Measurements from ENCODE around the gene GALNT17.

GALNT17 gene

GRCh38 chr7:71544816-71545215 lies 412.9 kb downstream of the GALNT17 start:
- H3K9ac ChIP-seq (ENCODE audit: low read depth in 1 of 2, low read length in 2 of 2): no peak overlapping the region
- H3K9me3 ChIP-seq (ENCODE audit: control insufficient read depth in 2 of 2, low read length in 2 of 2): no peaks in the 10 kb centered on the region
- H3K27me3 ChIP-seq (ENCODE audit: control insufficient read depth in 2 of 2, insufficient read depth in 2 of 2, low read length in 2 of 2): no peaks in the 10 kb centered on the region
- H3K36me3 ChIP-seq (ENCODE audit: control insufficient read depth in 2 of 2, insufficient read depth in 2 of 2, low read length in 2 of 2): no peaks in the 10 kb centered on the region
- H3K27ac ChIP-seq (ENCODE audit: low read depth in 2 of 2, low read length in 2 of 2): no peak overlapping the region
- H3K4me3 ChIP-seq (ENCODE audit: low read length in 2 of 2): no peak overlapping the region
- H3K4me1 ChIP-seq (ENCODE audit: control insufficient read depth in 2 of 2, insufficient read depth in 2 of 2, low read length in 2 of 2): no peaks in the 10 kb centered on the region

DNA sequence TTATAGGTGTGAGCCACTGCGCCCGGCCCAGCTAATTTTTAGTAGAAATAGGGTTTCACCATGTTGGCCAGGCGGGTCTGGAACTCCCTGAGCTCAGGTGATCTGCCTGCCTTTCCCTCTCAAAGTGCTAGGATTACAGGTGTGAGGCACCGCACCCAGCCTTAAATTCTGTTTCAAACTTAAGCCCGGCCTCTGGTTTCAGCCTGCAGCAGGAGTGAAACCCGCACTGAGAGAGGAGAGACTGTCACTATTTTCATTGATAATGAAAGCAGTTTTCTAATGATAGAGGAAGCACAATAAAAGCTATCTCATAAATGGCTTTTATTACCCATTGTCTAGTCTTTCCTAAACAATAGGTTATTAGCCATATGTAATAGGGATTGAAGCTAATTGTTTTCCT lies 415.5 kb downstream of the GALNT17 start:
- no peaks in the 10 kb centered on the region for H3K27me3 ChIP-seq (ENCODE audit: control insufficient read depth in 2 of 2, insufficient read depth in 2 of 2, low read length in 2 of 2)
- no peak overlapping the region for H3K27ac ChIP-seq (ENCODE audit: low read depth in 2 of 2, low read length in 2 of 2)
- H3K9ac ChIP-seq (ENCODE audit: low read depth in 1 of 2, low read length in 2 of 2): no peak overlapping the region
- H3K4me1 ChIP-seq (ENCODE audit: control insufficient read depth in 2 of 2, insufficient read depth in 2 of 2, low read length in 2 of 2): no peaks in the 10 kb centered on the region
- H3K4me3 ChIP-seq (ENCODE audit: low read length in 2 of 2): no peak overlapping the region
- no peaks in the 10 kb centered on the region for H3K9me3 ChIP-seq (ENCODE audit: control insufficient read depth in 2 of 2, low read length in 2 of 2)
- H3K36me3 ChIP-seq (ENCODE audit: control insufficient read depth in 2 of 2, insufficient read depth in 2 of 2, low read length in 2 of 2): no peaks in the 10 kb centered on the region

- Histone ChIP-seq H3K27ac (ENCODE audit: low read depth in 2 of 2, low read length in 2 of 2) (no peak overlapping the region), H3K4me1 (ENCODE audit: control insufficient read depth in 2 of 2, insufficient read depth in 2 of 2, low read length in 2 of 2) (no peaks in the 10 kb centered on the region), H3K9ac (ENCODE audit: low read depth in 1 of 2, low read length in 2 of 2) (no peak overlapping the region), H3K4me3 (ENCODE audit: low read length in 2 of 2) (no peak overlapping the region), H3K27me3 (ENCODE audit: control insufficient read depth in 2 of 2, insufficient read depth in 2 of 2, low read length in 2 of 2) (no peaks in the 10 kb centered on the region), H3K9me3 (ENCODE audit: control insufficient read depth in 2 of 2, low read length in 2 of 2) (no peaks in the 10 kb centered on the region), H3K36me3 (ENCODE audit: control insufficient read depth in 2 of 2, insufficient read depth in 2 of 2, low read length in 2 of 2) (no peaks in the 10 kb centered on the region)
Observed at GRCh38 chr7:71548746-71549145, 416.8 kb downstream of the GALNT17 start.

GRCh38 chr7:71553306-71553705 lies 421.4 kb downstream of the GALNT17 start:
- Histone ChIP-seq H3K4me3 (ENCODE audit: low read length in 2 of 2) (no peak overlapping the region), H3K4me1 (ENCODE audit: control insufficient read depth in 2 of 2, insufficient read depth in 2 of 2, low read length in 2 of 2) (no peaks in the 10 kb centered on the region), H3K9me3 (ENCODE audit: control insufficient read depth in 2 of 2, low read length in 2 of 2) (peaks cover 0 to 5% of the 10 kb centered on the region in 2 donors), H3K36me3 (ENCODE audit: control insufficient read depth in 2 of 2, insufficient read depth in 2 of 2, low read length in 2 of 2) (no peaks in the 10 kb centered on the region), H3K9ac (ENCODE audit: low read depth in 1 of 2, low read length in 2 of 2) (no peak overlapping the region), H3K27me3 (ENCODE audit: control insufficient read depth in 2 of 2, insufficient read depth in 2 of 2, low read length in 2 of 2) (no peaks in the 10 kb centered on the region), H3K27ac (ENCODE audit: low read depth in 2 of 2, low read length in 2 of 2) (no peak overlapping the region)

GRCh38 chr7:71555758-71556157 lies 423.8 kb downstream of the GALNT17 start:
- H3K9me3 ChIP-seq (ENCODE audit: control insufficient read depth in 2 of 2, low read length in 2 of 2): peaks cover 0 to 5% of the 10 kb centered on the region in 2 donors
- H3K4me3 ChIP-seq (ENCODE audit: low read length in 2 of 2): no peak overlapping the region
- H3K27me3 ChIP-seq (ENCODE audit: control insufficient read depth in 2 of 2, insufficient read depth in 2 of 2, low read length in 2 of 2): no peaks in the 10 kb centered on the region
- no peaks in the 10 kb centered on the region for H3K36me3 ChIP-seq (ENCODE audit: control insufficient read depth in 2 of 2, insufficient read depth in 2 of 2, low read length in 2 of 2)
- no peaks in the 10 kb centered on the region for H3K4me1 ChIP-seq (ENCODE audit: control insufficient read depth in 2 of 2, insufficient read depth in 2 of 2, low read length in 2 of 2)
- H3K27ac ChIP-seq (ENCODE audit: low read depth in 2 of 2, low read length in 2 of 2): no peak overlapping the region
- H3K9ac ChIP-seq (ENCODE audit: low read depth in 1 of 2, low read length in 2 of 2): no peak overlapping the region

- no peaks in the 10 kb centered on the region for H3K4me1 ChIP-seq (ENCODE audit: control insufficient read depth in 2 of 2, insufficient read depth in 2 of 2, low read length in 2 of 2)
- H3K9ac ChIP-seq (ENCODE audit: low read depth in 1 of 2, low read length in 2 of 2): no peak overlapping the region
- no peaks in the 10 kb centered on the region for H3K36me3 ChIP-seq (ENCODE audit: control insufficient read depth in 2 of 2, insufficient read depth in 2 of 2, low read length in 2 of 2)
- H3K4me3 ChIP-seq (ENCODE audit: low read length in 2 of 2): no peak overlapping the region
- no peaks in the 10 kb centered on the region for H3K27me3 ChIP-seq (ENCODE audit: control insufficient read depth in 2 of 2, insufficient read depth in 2 of 2, low read length in 2 of 2)
- H3K27ac ChIP-seq (ENCODE audit: low read depth in 2 of 2, low read length in 2 of 2): no peak overlapping the region
- H3K9me3 ChIP-seq (ENCODE audit: control insufficient read depth in 2 of 2, low read length in 2 of 2): peaks cover 0 to 5% of the 10 kb centered on the region in 2 donors
Observed at GRCh38 chr7:71558806-71559613, 427.1 kb downstream of the GALNT17 start.

DNA sequence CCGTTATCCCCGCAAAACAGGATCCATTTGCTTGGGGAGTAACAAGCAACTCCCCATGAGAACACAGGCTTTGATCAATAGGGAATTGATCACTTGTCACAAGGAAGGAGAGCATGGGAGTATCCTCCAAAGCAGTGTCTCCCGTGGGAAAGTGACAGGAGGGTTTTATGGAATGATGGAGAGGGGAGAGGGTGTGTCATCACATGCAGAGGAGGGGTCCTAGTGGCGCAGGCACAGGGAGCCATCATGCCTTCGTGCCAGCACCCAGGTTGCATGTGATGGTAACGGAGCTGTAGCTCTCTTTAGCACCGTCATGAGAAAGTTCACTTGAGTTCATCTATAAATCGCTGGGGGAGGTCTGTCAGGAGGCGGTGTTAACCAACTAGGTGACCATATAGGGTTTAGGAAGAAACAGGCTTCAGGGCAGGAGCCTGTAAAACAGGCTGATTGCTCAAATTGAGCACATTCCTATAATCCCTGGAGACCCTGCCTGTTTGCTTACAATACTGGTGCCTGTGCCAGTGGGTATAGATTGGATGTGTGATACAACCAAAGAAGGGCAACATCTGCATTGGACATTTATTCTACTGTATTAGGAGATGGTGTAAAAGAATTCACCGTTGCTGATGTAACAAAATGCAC lies 428.5 kb downstream of the GALNT17 start:
- Histone ChIP-seq H3K27ac (ENCODE audit: low read depth in 2 of 2, low read length in 2 of 2) (no peak overlapping the region), H3K27me3 (ENCODE audit: control insufficient read depth in 2 of 2, insufficient read depth in 2 of 2, low read length in 2 of 2) (no peaks in the 10 kb centered on the region), H3K4me3 (ENCODE audit: low read length in 2 of 2) (no peak overlapping the region), H3K36me3 (ENCODE audit: control insufficient read depth in 2 of 2, insufficient read depth in 2 of 2, low read length in 2 of 2) (no peaks in the 10 kb centered on the region), H3K4me1 (ENCODE audit: control insufficient read depth in 2 of 2, insufficient read depth in 2 of 2, low read length in 2 of 2) (no peaks in the 10 kb centered on the region), H3K9ac (ENCODE audit: low read depth in 1 of 2, low read length in 2 of 2) (no peak overlapping the region), H3K9me3 (ENCODE audit: control insufficient read depth in 2 of 2, low read length in 2 of 2) (no peaks in the 10 kb centered on the region)

GRCh38 chr7:71563276-71563675 lies 431.3 kb downstream of the GALNT17 start:
- no peak overlapping the region for H3K27ac ChIP-seq (ENCODE audit: low read depth in 2 of 2, low read length in 2 of 2)
- no peak overlapping the region for H3K9ac ChIP-seq (ENCODE audit: low read depth in 1 of 2, low read length in 2 of 2)
- no peak overlapping the region for H3K4me3 ChIP-seq (ENCODE audit: low read length in 2 of 2)
- H3K9me3 ChIP-seq (ENCODE audit: control insufficient read depth in 2 of 2, low read length in 2 of 2): peaks cover 0 to 2% of the 10 kb centered on the region in 2 donors
- no peaks in the 10 kb centered on the region for H3K36me3 ChIP-seq (ENCODE audit: control insufficient read depth in 2 of 2, insufficient read depth in 2 of 2, low read length in 2 of 2)
- H3K4me1 ChIP-seq (ENCODE audit: control insufficient read depth in 2 of 2, insufficient read depth in 2 of 2, low read length in 2 of 2): no peaks in the 10 kb centered on the region
- no peaks in the 10 kb centered on the region for H3K27me3 ChIP-seq (ENCODE audit: control insufficient read depth in 2 of 2, insufficient read depth in 2 of 2, low read length in 2 of 2)

DNA sequence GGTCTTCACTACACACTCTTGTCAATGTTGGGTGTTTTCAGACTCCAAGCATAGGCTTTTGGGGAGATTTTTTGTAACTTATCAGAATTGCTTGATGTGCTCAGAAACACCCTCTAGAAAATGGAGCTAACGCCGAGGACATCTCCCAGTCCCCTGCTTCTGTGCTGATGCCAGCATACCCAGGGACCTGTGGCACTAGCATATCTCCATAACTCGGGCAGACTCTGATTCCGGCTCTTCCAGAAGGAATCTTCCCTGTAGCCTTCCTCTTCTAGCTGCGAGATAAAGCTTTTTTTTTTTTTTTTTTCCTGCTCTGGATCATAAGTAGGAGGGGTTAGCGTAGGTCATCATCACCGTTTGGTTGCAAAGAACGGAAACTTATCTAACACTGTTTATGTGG lies 434.4 kb downstream of the GALNT17 start:
- Histone ChIP-seq H3K4me3 (ENCODE audit: low read length in 2 of 2) (no peak overlapping the region), H3K36me3 (ENCODE audit: control insufficient read depth in 2 of 2, insufficient read depth in 2 of 2, low read length in 2 of 2) (no peaks in the 10 kb centered on the region), H3K9me3 (ENCODE audit: control insufficient read depth in 2 of 2, low read length in 2 of 2) (peaks cover 0 to 4% of the 10 kb centered on the region in 2 donors), H3K27ac (ENCODE audit: low read depth in 2 of 2, low read length in 2 of 2) (no peak overlapping the region), H3K27me3 (ENCODE audit: control insufficient read depth in 2 of 2, insufficient read depth in 2 of 2, low read length in 2 of 2) (no peaks in the 10 kb centered on the region), H3K4me1 (ENCODE audit: control insufficient read depth in 2 of 2, insufficient read depth in 2 of 2, low read length in 2 of 2) (no peaks in the 10 kb centered on the region), H3K9ac (ENCODE audit: low read depth in 1 of 2, low read length in 2 of 2) (no peak overlapping the region)

GRCh38 chr7:71566991-71567390 lies 435.0 kb downstream of the GALNT17 start:
- no peak overlapping the region for H3K9ac ChIP-seq (ENCODE audit: low read depth in 1 of 2, low read length in 2 of 2)
- H3K27me3 ChIP-seq (ENCODE audit: control insufficient read depth in 2 of 2, insufficient read depth in 2 of 2, low read length in 2 of 2): no peaks in the 10 kb centered on the region
- no peak overlapping the region for H3K4me3 ChIP-seq (ENCODE audit: low read length in 2 of 2)
- H3K36me3 ChIP-seq (ENCODE audit: control insufficient read depth in 2 of 2, insufficient read depth in 2 of 2, low read length in 2 of 2): no peaks in the 10 kb centered on the region
- H3K9me3 ChIP-seq (ENCODE audit: control insufficient read depth in 2 of 2, low read length in 2 of 2): peaks cover 0 to 4% of the 10 kb centered on the region in 2 donors
- H3K4me1 ChIP-seq (ENCODE audit: control insufficient read depth in 2 of 2, insufficient read depth in 2 of 2, low read length in 2 of 2): no peaks in the 10 kb centered on the region
- H3K27ac ChIP-seq (ENCODE audit: low read depth in 2 of 2, low read length in 2 of 2): no peak overlapping the region
